ENCODE data around the gene GOSR2. TPM values are rescaled to one million over a fixed set of nuclear protein-coding genes. Genes with fewer than 3 reads are reported as not detected.

The GOSR2 gene
- polyA plus RNA-seq, 1 donor from 2014 or later: 41.4 TPM

- Histone ChIP-seq H3K9me2 (ENCODE audit: insufficient read depth, low read length) (no peaks in the 10 kb centered on the region), H3K27ac (ENCODE audit: low read length) (no peak overlapping the region), H3K4me2 (ENCODE audit: low read length) (no peak overlapping the region), H3K79me2 (replicated peaks; ENCODE audit: insufficient read depth, low read length) (no peaks in the 10 kb centered on the region), H3K9ac (ENCODE audit: low read length) (no peak overlapping the region), H3K9me3 (ENCODE audit: low read length) (no peaks in the 10 kb centered on the region), H3K36me3 (ENCODE audit: insufficient read depth, low read length) (no peaks in the 10 kb centered on the region), H3K27me3 (ENCODE audit: insufficient read depth, low read depth, low read length) (no peaks in the 10 kb centered on the region), H4K20me1 (ENCODE audit: insufficient read depth) (no peaks in the 10 kb centered on the region), H3K4me3 (ENCODE audit: low read length) (no peak overlapping the region), H3F3A (ENCODE audit: insufficient read depth, low read length, poor library complexity, severe bottlenecking) (no peaks in the 10 kb centered on the region), H2AFZ (ENCODE audit: low read depth, low read length) (no peak overlapping the region)
- TF ChIP-seq SMC3 (conservative IDR thresholded peaks at IDR 0.05; ENCODE audit: poor library complexity): no peak
These were observed 12.6 kb upstream of the GOSR2 start for GRCh38 chr17:46910179-46910927.

GRCh38 chr17:46911311-46911710 lies 11.6 kb upstream of the GOSR2 start:
- Histone ChIP-seq H2AFZ (ENCODE audit: low read depth, low read length) (no peak overlapping the region), H3K36me3 (ENCODE audit: insufficient read depth, low read length) (no peaks in the 10 kb centered on the region), H3K27ac (ENCODE audit: low read length) (no peak overlapping the region), H3K9me3 (ENCODE audit: low read length) (no peaks in the 10 kb centered on the region), H3F3A (ENCODE audit: insufficient read depth, low read length, poor library complexity, severe bottlenecking) (no peaks in the 10 kb centered on the region), H3K79me2 (replicated peaks; ENCODE audit: insufficient read depth, low read length) (no peaks in the 10 kb centered on the region), H3K9me2 (ENCODE audit: insufficient read depth, low read length) (no peaks in the 10 kb centered on the region), H3K4me3 (ENCODE audit: low read length) (no peak overlapping the region), H4K20me1 (ENCODE audit: insufficient read depth) (no peaks in the 10 kb centered on the region), H3K4me2 (ENCODE audit: low read length) (no peak overlapping the region), H3K27me3 (ENCODE audit: insufficient read depth, low read depth, low read length) (no peaks in the 10 kb centered on the region), H3K9ac (ENCODE audit: low read length) (no peak overlapping the region)
- TF ChIP-seq CTCF (IDR thresholded peaks at IDR 0.05; ENCODE audit: poor library complexity, severe bottlenecking) (no peak), REST (IDR thresholded peaks at IDR 0.05; ENCODE audit: borderline replicate concordance) (no peak), POLR2AphosphoS5 (IDR thresholded peaks at IDR 0.05) (no peak), SMC3 (conservative IDR thresholded peaks at IDR 0.05; ENCODE audit: poor library complexity) (no peak), RAD21 (conservative IDR thresholded peaks at IDR 0.05) (no peak), TAF1 (IDR thresholded peaks at IDR 0.05; ENCODE audit: low read depth) (no peak), MXI1 (conservative IDR thresholded peaks at IDR 0.05; ENCODE audit: poor library complexity, severe bottlenecking) (no peak), EP300 (conservative IDR thresholded peaks at IDR 0.05; ENCODE audit: poor library complexity, severe bottlenecking) (no peak)

- TF ChIP-seq TAF1 (IDR thresholded peaks at IDR 0.05; ENCODE audit: low read depth): no peak
- TF ChIP-seq EP300 (conservative IDR thresholded peaks at IDR 0.05; ENCODE audit: poor library complexity, severe bottlenecking): no peak
- no peak for TF ChIP-seq MXI1 (conservative IDR thresholded peaks at IDR 0.05; ENCODE audit: poor library complexity, severe bottlenecking)
- no peak for TF ChIP-seq POLR2AphosphoS5 (IDR thresholded peaks at IDR 0.05)
- no peak for TF ChIP-seq RAD21 (conservative IDR thresholded peaks at IDR 0.05)
- no peak for TF ChIP-seq REST (IDR thresholded peaks at IDR 0.05; ENCODE audit: borderline replicate concordance)
- no peak for TF ChIP-seq SMC3 (conservative IDR thresholded peaks at IDR 0.05; ENCODE audit: poor library complexity)
- no peak for TF ChIP-seq EZH2 (IDR thresholded peaks at IDR 0.05; ENCODE audit: borderline replicate concordance, insufficient read depth, low read length, poor library complexity, severe bottlenecking)
- no peak for TF ChIP-seq CTCF (IDR thresholded peaks at IDR 0.05; ENCODE audit: poor library complexity, severe bottlenecking)
- Histone ChIP-seq H3K9me3 (ENCODE audit: low read length) (no peaks in the 10 kb centered on the region), H3K9me2 (ENCODE audit: insufficient read depth, low read length) (no peaks in the 10 kb centered on the region), H3K4me3 (ENCODE audit: low read length) (no peak overlapping the region), H3K9ac (ENCODE audit: low read length) (no peak overlapping the region), H3K27me3 (ENCODE audit: insufficient read depth, low read depth, low read length) (no peaks in the 10 kb centered on the region), H3K27ac (ENCODE audit: low read length) (no peak overlapping the region), H4K20me1 (ENCODE audit: insufficient read depth) (no peaks in the 10 kb centered on the region), H3K4me2 (ENCODE audit: low read length) (no peak overlapping the region), H3F3A (ENCODE audit: insufficient read depth, low read length, poor library complexity, severe bottlenecking) (no peaks in the 10 kb centered on the region), H2AFZ (ENCODE audit: low read depth, low read length) (no peak overlapping the region), H3K36me3 (ENCODE audit: insufficient read depth, low read length) (no peaks in the 10 kb centered on the region), H3K79me2 (replicated peaks; ENCODE audit: insufficient read depth, low read length) (no peaks in the 10 kb centered on the region)
These were observed 7.4 kb upstream of the GOSR2 start for GRCh38 chr17:46915596-46915995.

Measured in neural cell (in vitro differentiated cells).